WTC11 (cell line): ENCODE measurements around the gene CENPVL2. TPM values are rescaled to one million over a fixed set of nuclear protein-coding genes. Genes with fewer than 3 reads are reported as not detected.
"Not testable (repeated sequence)": the region's sequence is repeated elsewhere in the genome, so short reads cannot be mapped to it uniquely, and the experiment has no call there.

ENCODE experiments used
- ATAC-seq: fragments of 200-7000 bp; cut with Tn5 transposase; 2 replicates; pipeline ENCODE4 v1.10.0; 2021; ENCODE audit warnings: mild to moderate bottlenecking, moderate library complexity
- CTCF ChIA-PET: fragments of 300-600 bp; sonication (Branson Sonifier 250); formaldehyde crosslinking; loops from one replicate; lab custom pipeline; 2021; ENCODE audit warnings: antibody characterized with exemption; lab: Charles Lee
- POLR2A ChIA-PET: fragments of 350-600 bp; sonication (Branson Sonifier 250); formaldehyde crosslinking; loops from one replicate; lab custom pipeline; 2021; ENCODE audit warnings: antibody characterized with exemption; lab: Charles Lee
- DNase-seq: peaks from one replicate; pipeline ENCODE4 v3.0.0; 2021; ENCODE audit warnings: low spot score
- H3K27ac Mint-ChIP-seq: 2 replicates; pipeline ENCODE4 v1.8.0; 2021; ENCODE audit warnings: mixed read lengths
- H3K27me3 Mint-ChIP-seq: 2 replicates; pipeline ENCODE4 v1.8.0; 2021; ENCODE audit warnings: low read depth, mild to moderate bottlenecking, moderate library complexity, mixed read lengths
- H3K36me3 Mint-ChIP-seq: 2 replicates; pipeline ENCODE4 v1.8.0; 2021; ENCODE audit warnings: mixed read lengths
- H3K4me1 Mint-ChIP-seq: 2 replicates; pipeline ENCODE4 v1.8.0; 2022; ENCODE audit warnings: mixed read lengths
- H3K4me3 Mint-ChIP-seq: 2 replicates; pipeline ENCODE4 v1.8.0; 2021; ENCODE audit warnings: mild to moderate bottlenecking, moderate library complexity, mixed read lengths
- H3K9me3 Mint-ChIP-seq: 2 replicates; pipeline ENCODE4 v1.8.0; 2021; ENCODE audit warnings: mixed read lengths
- CREB1 ChIP-seq: sonication (generic); formaldehyde crosslinking; IDR thresholded peaks from 2 replicates; pipeline ENCODE4 v1.8.0; 2023; ENCODE audit warnings: mild to moderate bottlenecking, missing genetic modification reagents
- CTCF ChIP-seq: fragments of 200-600 bp; IDR thresholded peaks from 2 replicates; pipeline ENCODE4 v1.8.0; 2022; ENCODE audit warnings: antibody characterized with exemption
- ELF4 ChIP-seq: sonication (generic); formaldehyde crosslinking; IDR thresholded peaks from 2 replicates; pipeline ENCODE4 v1.8.1; 2022; ENCODE audit warnings: low read depth, mild to moderate bottlenecking, moderate library complexity, missing genetic modification reagents
- ETV6 ChIP-seq: sonication (generic); formaldehyde crosslinking; IDR thresholded peaks from 2 replicates; pipeline ENCODE4 v1.8.1; 2022; ENCODE audit warnings: mild to moderate bottlenecking, missing genetic modification reagents
- FOXP1 ChIP-seq: sonication (generic); formaldehyde crosslinking; IDR thresholded peaks from 2 replicates; pipeline ENCODE4 v1.8.0; 2022; ENCODE audit warnings: missing genetic modification reagents, mild to moderate bottlenecking, moderate library complexity, borderline replicate concordance
- JUN ChIP-seq: sonication (generic); formaldehyde crosslinking; IDR thresholded peaks from 2 replicates; pipeline ENCODE4 v1.8.0; 2023; ENCODE audit warnings: mild to moderate bottlenecking, missing genetic modification reagents
- NFATC4 ChIP-seq: fragments of 250-450 bp; sonication (Bioruptor Pico); IDR thresholded peaks from 2 replicates; pipeline ENCODE4 v1.9.0; 2021; ENCODE audit warnings: mild to moderate bottlenecking
- NFE2L1 ChIP-seq: sonication (generic); formaldehyde crosslinking; IDR thresholded peaks from 2 replicates; pipeline ENCODE4 v1.8.1; 2023; ENCODE audit warnings: missing genetic modification reagents
- NFYB ChIP-seq: sonication (generic); formaldehyde crosslinking; conservative IDR thresholded peaks from 2 replicates; pipeline ENCODE4 v1.8.0; 2022; ENCODE audit warnings: low read depth, missing genetic modification reagents
- PRDM15 ChIP-seq: sonication (generic); formaldehyde crosslinking; IDR thresholded peaks from 2 replicates; pipeline ENCODE4 v1.8.0; 2022; ENCODE audit warnings: missing genetic modification reagents
- RELA ChIP-seq: sonication (generic); formaldehyde crosslinking; IDR thresholded peaks from 2 replicates; pipeline ENCODE4 v1.8.1; 2022; ENCODE audit warnings: missing genetic modification reagents, mild to moderate bottlenecking, borderline replicate concordance
- SMAD3 ChIP-seq: sonication (generic); formaldehyde crosslinking; IDR thresholded peaks from 2 replicates; pipeline ENCODE4 v1.8.0; 2022; ENCODE audit warnings: missing genetic modification reagents, mild to moderate bottlenecking, borderline replicate concordance
- SP1 ChIP-seq: sonication (generic); formaldehyde crosslinking; conservative IDR thresholded peaks from 2 replicates; pipeline ENCODE4 v1.8.1; 2022; ENCODE audit warnings: missing genetic modification reagents
- TP53 ChIP-seq: sonication (generic); formaldehyde crosslinking; IDR thresholded peaks from 2 replicates; pipeline ENCODE4 v1.8.1; 2023; ENCODE audit warnings: mild to moderate bottlenecking, missing genetic modification reagents
- total RNA-seq: library from RNA; stranded (reverse); gene quantifications from 3 replicates; pipeline ENCODE4 v1.2.3, GENCODE V29; 2021
- TF ChIP-seq, protein P1 (sequence below): sonication (generic); formaldehyde crosslinking; IDR thresholded peaks from 2 replicates; pipeline ENCODE4 v1.8.0; 2023; ENCODE audit warnings: missing genetic modification reagents, mild to moderate bottlenecking, borderline replicate concordance

Gene CENPVL2
- total RNA-seq, 1 experiment from 2014 or later, result 3.5 TPM

DNA sequence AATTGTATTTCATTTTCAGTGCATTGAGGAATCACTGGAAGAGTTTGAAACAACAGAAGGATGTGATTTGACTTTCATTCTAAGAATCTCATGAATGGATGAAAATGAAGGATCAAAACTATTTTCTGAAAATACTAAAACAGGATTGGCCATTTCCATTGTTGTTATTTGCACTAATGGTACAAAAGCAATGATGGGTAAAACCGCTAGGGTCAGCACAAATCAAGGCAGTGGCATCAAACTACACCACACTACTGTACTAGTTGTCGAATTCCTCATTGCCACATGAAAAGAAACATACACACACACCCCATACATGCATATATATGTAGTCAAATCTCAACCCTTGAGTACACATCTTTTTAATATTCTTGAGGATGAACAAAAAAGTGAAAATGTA is 39.3 kb downstream of the CENPVL2 start:
- DNase-seq (no peak), ATAC-seq (no peak)
- ChIA-PET CTCF (no interaction called here), POLR2A (no interaction called here)
- Mint-ChIP-seq H3K36me3 (no peaks in the 10 kb centered on the region), H3K4me3 (no peak overlapping the region), H3K27me3 (peaks cover 7% of the 10 kb centered on the region), H3K4me1 (no peaks in the 10 kb centered on the region), H3K9me3 (peaks cover 4% of the 10 kb centered on the region; the same call in 1 of the 2 replicates), H3K27ac (no peak overlapping the region)
- no peak for TF ChIP-seq CREB1
- TF ChIP-seq NFE2L1, result no peak
- no peak for TF ChIP-seq NFATC4 (CRISPR knock-in tag)
- TF ChIP-seq TP53 (CRISPR knock-in tag), result no peak
- TF ChIP-seq ELF4 (CRISPR knock-in tag), result no peak
- no peak for TF ChIP-seq ETV6 (CRISPR knock-in tag)
- TF ChIP-seq, protein P1, sequence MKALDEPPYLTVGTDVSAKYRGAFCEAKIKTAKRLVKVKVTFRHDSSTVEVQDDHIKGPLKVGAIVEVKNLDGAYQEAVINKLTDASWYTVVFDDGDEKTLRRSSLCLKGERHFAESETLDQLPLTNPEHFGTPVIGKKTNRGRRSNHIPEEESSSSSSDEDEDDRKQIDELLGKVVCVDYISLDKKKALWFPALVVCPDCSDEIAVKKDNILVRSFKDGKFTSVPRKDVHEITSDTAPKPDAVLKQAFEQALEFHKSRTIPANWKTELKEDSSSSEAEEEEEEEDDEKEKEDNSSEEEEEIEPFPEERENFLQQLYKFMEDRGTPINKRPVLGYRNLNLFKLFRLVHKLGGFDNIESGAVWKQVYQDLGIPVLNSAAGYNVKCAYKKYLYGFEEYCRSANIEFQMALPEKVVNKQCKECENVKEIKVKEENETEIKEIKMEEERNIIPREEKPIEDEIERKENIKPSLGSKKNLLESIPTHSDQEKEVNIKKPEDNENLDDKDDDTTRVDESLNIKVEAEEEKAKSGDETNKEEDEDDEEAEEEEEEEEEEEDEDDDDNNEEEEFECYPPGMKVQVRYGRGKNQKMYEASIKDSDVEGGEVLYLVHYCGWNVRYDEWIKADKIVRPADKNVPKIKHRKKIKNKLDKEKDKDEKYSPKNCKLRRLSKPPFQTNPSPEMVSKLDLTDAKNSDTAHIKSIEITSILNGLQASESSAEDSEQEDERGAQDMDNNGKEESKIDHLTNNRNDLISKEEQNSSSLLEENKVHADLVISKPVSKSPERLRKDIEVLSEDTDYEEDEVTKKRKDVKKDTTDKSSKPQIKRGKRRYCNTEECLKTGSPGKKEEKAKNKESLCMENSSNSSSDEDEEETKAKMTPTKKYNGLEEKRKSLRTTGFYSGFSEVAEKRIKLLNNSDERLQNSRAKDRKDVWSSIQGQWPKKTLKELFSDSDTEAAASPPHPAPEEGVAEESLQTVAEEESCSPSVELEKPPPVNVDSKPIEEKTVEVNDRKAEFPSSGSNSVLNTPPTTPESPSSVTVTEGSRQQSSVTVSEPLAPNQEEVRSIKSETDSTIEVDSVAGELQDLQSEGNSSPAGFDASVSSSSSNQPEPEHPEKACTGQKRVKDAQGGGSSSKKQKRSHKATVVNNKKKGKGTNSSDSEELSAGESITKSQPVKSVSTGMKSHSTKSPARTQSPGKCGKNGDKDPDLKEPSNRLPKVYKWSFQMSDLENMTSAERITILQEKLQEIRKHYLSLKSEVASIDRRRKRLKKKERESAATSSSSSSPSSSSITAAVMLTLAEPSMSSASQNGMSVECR (CRISPR knock-in tag), result no peak
- no peak for TF ChIP-seq JUN
- no peak for TF ChIP-seq PRDM15 (CRISPR knock-in tag)
- TF ChIP-seq NFYB (CRISPR knock-in tag), result no peak
- TF ChIP-seq SMAD3 (CRISPR knock-in tag), result no peak
- no peak for TF ChIP-seq RELA (CRISPR knock-in tag)
- no peak for TF ChIP-seq SP1 (CRISPR knock-in tag)
- TF ChIP-seq, all 79 proteins: peak for 0

DNA sequence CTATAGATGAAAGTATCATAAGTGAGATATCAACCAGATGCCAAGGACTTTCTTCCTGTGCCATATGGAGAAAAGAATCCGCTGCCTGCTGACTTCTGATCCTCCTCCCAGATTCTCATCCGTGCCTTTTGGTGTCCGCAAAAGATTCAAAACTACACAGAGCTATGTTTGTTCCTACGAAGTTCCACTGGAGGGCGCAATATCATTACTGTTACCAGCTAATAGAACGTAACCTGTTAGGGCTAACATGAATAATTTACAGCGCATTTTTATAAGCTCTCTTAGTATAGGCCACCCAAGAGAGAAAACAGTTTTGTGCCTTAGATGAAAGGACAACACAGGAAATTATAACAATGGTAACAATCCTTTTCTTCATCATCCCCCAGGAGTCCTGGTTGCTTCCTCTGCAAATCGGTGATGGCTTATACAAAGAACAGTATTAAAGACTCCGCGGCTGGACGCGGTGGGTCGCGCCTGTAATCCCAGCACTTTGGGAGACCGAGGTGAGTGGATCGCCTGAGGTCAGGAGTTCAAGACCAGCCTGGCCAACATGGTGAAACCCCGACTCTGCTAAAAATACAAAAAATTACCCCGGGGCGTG is 41.1 kb downstream of the CENPVL2 start:
- H3K27ac Mint-ChIP-seq, result no peak overlapping the region
- CTCF ChIA-PET, result interaction anchor here (0.6 to 2.1 kb wide), 15 partner anchors 56 to 620 kb away, joined by 3 to 49 read pairs (median 4); partner anchors contain the start of gene MAGED1
- ATAC-seq (peak; percentile 74), DNase-seq (peak; percentile 12)
- H3K36me3 Mint-ChIP-seq, result no peaks in the 10 kb centered on the region
- H3K27me3 Mint-ChIP-seq, result peaks cover 7% of the 10 kb centered on the region; the same call in 1 of the 2 replicates
- no peaks in the 10 kb centered on the region for H3K4me1 Mint-ChIP-seq
- peaks cover 4% of the 10 kb centered on the region; the same call in 1 of the 2 replicates for H3K9me3 Mint-ChIP-seq
- H3K4me3 Mint-ChIP-seq, result no peak overlapping the region
- TF ChIP-seq CTCF (peak; percentile 34; the same call in 1 of the 2 replicates), FOXP1 (CRISPR knock-in tag) (no peak)
- POLR2A ChIA-PET, result no interaction called here

- H3K4me1 Mint-ChIP-seq, ATAC-seq, H3K9me3 Mint-ChIP-seq, H3K4me3 Mint-ChIP-seq, DNase-seq, H3K36me3 Mint-ChIP-seq, H3K27ac Mint-ChIP-seq, POLR2A ChIA-PET, H3K27me3 Mint-ChIP-seq, CTCF ChIA-PET: not testable (repeated sequence)
Observed at GRCh38 chrX:51636511-51636910, 46.1 kb downstream of the CENPVL2 start.
